SH-SY5Y (cell line): Measurements from ENCODE around the gene HSD11B1.

Source experiments
- GATA2 ChIP-seq: IDR thresholded peaks from 2 replicates; pipeline ENCODE4 v1.6.1; 2011; ENCODE audit warnings: mild to moderate bottlenecking, low read depth, low read length
- GATA3 ChIP-seq: IDR thresholded peaks from 2 replicates; pipeline ENCODE4 v1.6.1; 2011; ENCODE audit warnings: low read depth, mild to moderate bottlenecking, low read length, moderate library complexity

DNA sequence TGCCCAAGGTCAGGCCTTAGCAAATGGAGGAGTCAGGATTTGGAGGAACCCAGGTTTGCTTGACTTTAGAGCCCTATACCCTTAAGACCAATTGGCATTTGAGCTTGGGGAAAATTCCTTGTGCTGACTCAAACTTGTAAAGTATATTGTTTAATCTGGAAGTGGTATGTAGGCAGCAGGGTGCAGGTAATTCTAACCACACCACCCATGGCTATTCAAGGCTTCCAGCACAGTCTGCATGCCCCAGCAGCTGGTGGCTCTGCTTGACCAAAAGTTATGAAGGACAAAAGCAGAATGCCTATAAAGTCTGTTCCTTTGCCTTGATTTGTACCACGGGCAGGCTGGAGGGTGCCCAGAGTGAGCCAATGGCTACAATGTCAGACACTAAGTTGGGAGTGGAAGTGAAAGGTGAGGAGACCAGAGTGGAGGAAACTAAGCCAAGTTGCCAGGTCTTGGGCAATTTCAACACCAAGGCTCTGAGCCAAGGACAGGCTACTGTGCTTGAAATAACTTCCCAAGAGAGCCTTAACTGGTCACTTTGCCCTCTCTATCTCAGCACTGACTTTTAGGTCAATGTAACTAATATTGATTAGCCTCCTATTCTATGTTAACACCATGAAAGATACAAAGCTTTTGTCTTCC is 34.1 kb upstream of the HSD11B1 start:
- TF ChIP-seq GATA2 (no peak), GATA3 (no peak)
